Measurements from ENCODE around the gene LTBP3. TPM values are rescaled to one million over a fixed set of nuclear protein-coding genes. Genes with fewer than 3 reads are reported as not detected.

The LTBP3 gene
- total and polyA plus RNA-seq, 2 donors from 2014 or later: 61.6 to 165 TPM

- intact Hi-C loops (cut with DNase I): no loop called here
Observed at GRCh38 chr11:65532388-65533064, 25.6 kb downstream of the LTBP3 start.

GRCh38 chr11:65530157-65530496 is 28.0 kb downstream of the LTBP3 start:
- no peaks in the 10 kb centered on the region for H3K9me3 ChIP-seq (ENCODE audit: control insufficient read depth in 2 of 3, insufficient read depth in 1 of 3, low read length in 3 of 3)
- FAIRE-seq: no peak
- no peak overlapping the region for H3K4me3 ChIP-seq (ENCODE audit: low read length in 3 of 3)
- peaks cover 0 to 15% (median 8%) of the 10 kb centered on the region in 3 donors for H3K4me1 ChIP-seq (ENCODE audit: control insufficient read depth in 2 of 3, insufficient read depth in 2 of 3, low read depth in 1 of 3, low read length in 3 of 3)
- H3K27me3 ChIP-seq (ENCODE audit: control insufficient read depth, insufficient read depth, low read length): no peaks in the 10 kb centered on the region
- H3K27ac ChIP-seq (ENCODE audit: low read depth in 2 of 2, low read length in 2 of 2): no peak overlapping the region
- intact Hi-C loops (cut with DNase I): no loop called here
- H3K36me3 ChIP-seq (ENCODE audit: control insufficient read depth in 2 of 3, insufficient read depth in 3 of 3, low read length in 3 of 3): peaks cover 7 to 40% (median 21%) of the 10 kb centered on the region in 3 donors
- no peak overlapping the region for H3K9ac ChIP-seq (ENCODE audit: low read length in 3 of 3)
- no peak for TF ChIP-seq CTCF (IDR thresholded peaks at IDR 0.05; ENCODE audit: borderline replicate concordance, extremely low read depth, insufficient read depth)
- DNase-seq: no peak

More at GRCh38 chr11:65532388-65533064, 25.6 kb downstream of the LTBP3 start:
- FAIRE-seq (no peak), DNase-seq (no peak)
- no peak for TF ChIP-seq CTCF (IDR thresholded peaks at IDR 0.05; ENCODE audit: borderline replicate concordance, extremely low read depth, insufficient read depth)
- Histone ChIP-seq H3K9ac (ENCODE audit: low read length in 3 of 3) (no peak overlapping the region), H3K4me1 (ENCODE audit: control insufficient read depth in 2 of 3, insufficient read depth in 2 of 3, low read depth in 1 of 3, low read length in 3 of 3) (peaks cover 0 to 2% (median 0%) of the 10 kb centered on the region in 3 donors), H3K9me3 (ENCODE audit: control insufficient read depth in 2 of 3, insufficient read depth in 1 of 3, low read length in 3 of 3) (no peaks in the 10 kb centered on the region), H3K27me3 (ENCODE audit: control insufficient read depth, insufficient read depth, low read length) (no peaks in the 10 kb centered on the region), H3K27ac (ENCODE audit: low read depth in 2 of 2, low read length in 2 of 2) (no peak overlapping the region), H3K36me3 (ENCODE audit: control insufficient read depth in 2 of 3, insufficient read depth in 3 of 3, low read length in 3 of 3) (peaks cover 5 to 47% (median 19%) of the 10 kb centered on the region in 3 donors), H3K4me3 (ENCODE audit: low read length in 3 of 3) (no peak overlapping the region)

GRCh38 chr11:65529475-65530156 is 28.5 kb downstream of the LTBP3 start:
- Histone ChIP-seq H3K9me3 (ENCODE audit: control insufficient read depth in 2 of 3, insufficient read depth in 1 of 3, low read length in 3 of 3) (no peaks in the 10 kb centered on the region), H3K36me3 (ENCODE audit: control insufficient read depth in 2 of 3, insufficient read depth in 3 of 3, low read length in 3 of 3) (peaks cover 7 to 40% (median 20%) of the 10 kb centered on the region in 3 donors), H3K4me3 (ENCODE audit: low read length in 3 of 3) (no peak overlapping the region), H3K27me3 (ENCODE audit: control insufficient read depth, insufficient read depth, low read length) (no peaks in the 10 kb centered on the region), H3K27ac (ENCODE audit: low read depth in 2 of 2, low read length in 2 of 2) (no peak overlapping the region), H3K9ac (ENCODE audit: low read length in 3 of 3) (no peak overlapping the region), H3K4me1 (ENCODE audit: control insufficient read depth in 2 of 3, insufficient read depth in 2 of 3, low read depth in 1 of 3, low read length in 3 of 3) (peaks cover 0 to 15% (median 8%) of the 10 kb centered on the region in 3 donors)
- FAIRE-seq (no peak), DNase-seq (no peak)
- intact Hi-C loops (cut with DNase I): no loop called here
- no peak for TF ChIP-seq CTCF (IDR thresholded peaks at IDR 0.05; ENCODE audit: borderline replicate concordance, extremely low read depth, insufficient read depth)

All from kidney (tissue), 14 donors.